IMR-90 (cell line): ENCODE results near the gene RPL10A. TPM values are rescaled to one million over a fixed set of nuclear protein-coding genes. Genes with fewer than 3 reads are reported as not detected.

Source experiments
- ATAC-seq: fragments of 200-7000 bp; cut with Tn5 transposase; 2 replicates; pipeline ENCODE4 v1.9.1; 2020; ENCODE audit warnings: low read depth, mild to moderate bottlenecking, moderate library complexity
- BruUV-seq: library from RNA; stranded (reverse); fragments of 400-500 nt; replicated peaks from 2 replicates; lab custom pipeline; 2021; lab: Mats Ljungman, UMichigan
- CTCF ChIA-PET: fragments of 300-600 bp; formaldehyde crosslinking; extraction: SDS; loops from one replicate; lab custom pipeline; 2021; ENCODE audit warnings: antibody characterized with exemption; lab: Yijun Ruan, JAX
- POLR2A ChIA-PET: fragments of 300-600 bp; sonication (Branson Sonifier 250); formaldehyde crosslinking; loops from one replicate; lab custom pipeline; 2022; ENCODE audit warnings: antibody characterized with exemption; ENCODE audit not compliant: unreplicated experiment; lab: Charles Lee
- DNase-seq: peaks from one replicate; pipeline ENCODE4 v3.0.0; 2013
- H2AFZ ChIP-seq: replicated peaks from 2 replicates; pipeline ENCODE3; 2013; ENCODE audit warnings: low read length, mild to moderate bottlenecking; ENCODE audit not compliant: poor library complexity
- H2AK5ac ChIP-seq: 2 replicates; pipeline ENCODE4 v1.6.1; 2013; ENCODE audit warnings: low read depth, low read length, inconsistent platforms
- H2AK9ac ChIP-seq: replicated peaks from 2 replicates; pipeline ENCODE3; 2013; ENCODE audit warnings: mild to moderate bottlenecking, low read depth, low read length, moderate library complexity; ENCODE audit not compliant: poor library complexity
- H2BK120ac ChIP-seq: 2 replicates; pipeline ENCODE4 v1.6.1; 2013; ENCODE audit warnings: low read depth, low read length, inconsistent platforms
- H2BK15ac ChIP-seq: 3 replicates; pipeline ENCODE4 v1.6.1; 2013; ENCODE audit warnings: low read depth, low read length, inconsistent platforms
- H2BK20ac ChIP-seq: 2 replicates; pipeline ENCODE4 v1.6.1; 2013; ENCODE audit warnings: low read depth, mild to moderate bottlenecking, inconsistent platforms, low read length, moderate library complexity
- H2BK5ac ChIP-seq: 2 replicates; pipeline ENCODE4 v1.6.1; 2013; ENCODE audit warnings: mild to moderate bottlenecking, low read depth, low read length, inconsistent platforms; ENCODE audit not compliant: poor library complexity, severe bottlenecking
- H3K14ac ChIP-seq: replicated peaks from 2 replicates; pipeline ENCODE4 v1.6.1; 2013; ENCODE audit warnings: low read depth, low read length, inconsistent platforms
- H3K18ac ChIP-seq: 2 replicates; pipeline ENCODE4 v1.6.1; 2013; ENCODE audit warnings: low read depth, low read length, control low read depth
- H3K23ac ChIP-seq: 2 replicates; pipeline ENCODE4 v1.6.1; 2013; ENCODE audit warnings: low read depth, low read length, inconsistent platforms
- H3K27ac ChIP-seq: 2 replicates; pipeline ENCODE4 v1.5.1; 2013; ENCODE audit warnings: mild to moderate bottlenecking, control low read depth, low read length; ENCODE audit not compliant: insufficient read depth
- H3K27me3 ChIP-seq: 2 replicates; pipeline ENCODE4 v1.6.1; 2013; ENCODE audit warnings: low read length; ENCODE audit not compliant: control insufficient read depth, insufficient read depth
- H3K36me3 ChIP-seq: 2 replicates; pipeline ENCODE4 v1.6.1; 2013; ENCODE audit warnings: low read length, mixed read lengths; ENCODE audit not compliant: control insufficient read depth, insufficient read depth
- H3K4ac ChIP-seq: 2 replicates; pipeline ENCODE4 v1.6.1; 2013; ENCODE audit warnings: low read depth, low read length, inconsistent platforms
- H3K4me1 ChIP-seq: 2 replicates; pipeline ENCODE4 v1.6.1; 2013; ENCODE audit warnings: low read length, mixed read lengths; ENCODE audit not compliant: control insufficient read depth, insufficient read depth
- H3K4me2 ChIP-seq: 2 replicates; pipeline ENCODE4 v1.6.1; 2013; ENCODE audit warnings: low read depth, mild to moderate bottlenecking, control low read depth, low read length, moderate library complexity
- H3K4me3 ChIP-seq: 2 replicates; pipeline ENCODE4 v1.5.1; 2013; ENCODE audit warnings: low read depth, mild to moderate bottlenecking, control low read depth, low read length, moderate library complexity; ENCODE audit not compliant: insufficient read depth
- H3K56ac ChIP-seq: 2 replicates; pipeline ENCODE4 v1.6.1; 2013; ENCODE audit warnings: low read length, inconsistent platforms; ENCODE audit not compliant: insufficient read depth; ENCODE audit errors: extremely low read depth
- H3K79me1 ChIP-seq, 2 experiments: 2 replicates each; pipeline ENCODE4 v1.6.1; 2013; ENCODE audit warnings: low read length in 2 of 2, inconsistent platforms in 1 of 2, low read depth in 1 of 2
- H3K9ac ChIP-seq: 2 replicates; pipeline ENCODE4 v1.6.1; 2013; ENCODE audit warnings: low read depth, low read length, control low read depth
- H3K9me1 ChIP-seq: 2 replicates; pipeline ENCODE4 v1.6.1; 2013; ENCODE audit warnings: low read length, inconsistent platforms; ENCODE audit not compliant: insufficient read depth
- H3K9me3 ChIP-seq: 2 replicates; pipeline ENCODE4 v1.6.1; 2013; ENCODE audit warnings: low read length; ENCODE audit not compliant: control insufficient read depth, insufficient read depth
- H4K20me1 ChIP-seq: 2 replicates; pipeline ENCODE4 v1.6.1; 2013; ENCODE audit warnings: low read length, inconsistent platforms; ENCODE audit not compliant: insufficient read depth
- H4K5ac ChIP-seq: 2 replicates; pipeline ENCODE4 v1.6.1; 2013; ENCODE audit warnings: mild to moderate bottlenecking, low read depth, low read length, control low read depth
- H4K8ac ChIP-seq, 2 experiments: 2 replicates each; pipeline ENCODE4 v1.6.1; 2013; ENCODE audit warnings: low read depth in 2 of 2, low read length in 2 of 2, control low read depth in 1 of 2, inconsistent platforms in 1 of 2
- H4K91ac ChIP-seq: 2 replicates; pipeline ENCODE4 v1.6.1; 2013; ENCODE audit warnings: low read depth, low read length, inconsistent platforms; ENCODE audit not compliant: insufficient read depth
- BHLHE40 ChIP-seq: fragments of 150-350 bp; IDR thresholded peaks from 2 replicates; pipeline ENCODE4 v1.6.1; 2016; ENCODE audit warnings: mild to moderate bottlenecking, low read depth, low read length
- CHD1 ChIP-seq: IDR thresholded peaks from 2 replicates; pipeline ENCODE4 v1.6.1; 2012; ENCODE audit warnings: low read depth, low read length, improper control_type of control experiment
- CTCF ChIP-seq: conservative IDR thresholded peaks from 2 replicates; pipeline ENCODE4 v1.5.1; 2012; ENCODE audit warnings: mild to moderate bottlenecking, low read depth, low read length, improper control_type of control experiment
- WGBS, 2 experiments: methylation state at CpG; one replicate each; pipeline versions ENCODE4 v1.1.5 to v1.1.7; 2013; ENCODE audit warnings: missing lambda C conversion rate in 2 of 2; ENCODE audit not compliant: insufficient read length in 1 of 2; ENCODE audit errors: extremely low coverage in 2 of 2; 5-methylcytosine and 5-hydroxymethylcytosine counted together
- dilution Hi-C: fragments of 300-500 bp; cut with HindIII; formaldehyde crosslinking; loops from one replicate; pipeline ENCODE4 v1.14.3; 2018; ENCODE audit warnings: low sequenced_read_pairs; ENCODE audit not compliant: unreplicated experiment
- in situ Hi-C: fragments of 300-500 bp; cut with MboI; formaldehyde crosslinking; loops from 3 replicates; pipeline ENCODE4 v1.14.3; 2019; ENCODE audit warnings: low sequenced_read_pairs, inconsistent platforms, mixed read lengths
- intact Hi-C: fragments of 100-400 bp; cut with micrococcal nuclease; formaldehyde crosslinking; loops from 2 replicates; pipeline ENCODE4 v1.10.0; 2022
- polyA plus RNA-seq, 3 experiments: library from polyadenylated mRNA; depleted of rRNA; stranded (reverse); fragments of >200 nt; gene quantifications; 2 replicates each; pipeline ENCODE4 v1.2.3, GENCODE V29; 2012; ENCODE audit warnings: low replicate concordance in 1 of 3
- total RNA-seq: library from RNA; depleted of rRNA; stranded (reverse); fragments of >200 nt; gene quantifications from 2 replicates; pipeline ENCODE4 v1.2.3, GENCODE V29; 2012

RPL10A gene
- total and polyA plus RNA-seq, 2 of the 4 experiments (the other 2 are of a cell fraction): 2,310 to 3,153 TPM

- Histone ChIP-seq H3K9me1 (peaks cover 39% of the 10 kb centered on the region), H3K56ac (peak overlapping the region; percentile 36; the same call in 1 of the 2 replicates), H4K91ac (peak overlapping the region; percentile 96), H2AK5ac (peak overlapping the region; percentile 99), H3K9ac (peak overlapping the region; percentile 5; the same call in 1 of the 2 replicates), H4K5ac (peak overlapping the region; percentile 14; the same call in 1 of the 2 replicates), H3K27ac (peak overlapping the region; percentile 70), H3K4me1 (peaks cover 46% of the 10 kb centered on the region), H2BK20ac (peak overlapping the region; percentile 25; the same call in 1 of the 2 replicates), H3K18ac (peak overlapping the region; percentile 31; the same call in 1 of the 2 replicates), H2AK9ac (peak overlapping the region; percentile 94), H2AFZ (peak overlapping the region; percentile 85), H3K9me3 (no peaks in the 10 kb centered on the region), H3K14ac (peak overlapping the region; percentile 91), H3K79me1 (peaks cover 51 to 95% of the 10 kb centered on the region in 2 experiments), H2BK15ac (peak overlapping the region; percentile 83; the same call in 1 of the 3 replicates), H3K36me3 (peaks cover 30% of the 10 kb centered on the region), H4K8ac (peak overlapping the region; percentile 76 to 84), H3K23ac (peak overlapping the region; percentile 77), H3K4ac (peak overlapping the region; percentile 91), H3K4me2 (no peak overlapping the region), H2BK5ac (peak overlapping the region; percentile 93), H3K27me3 (no peaks in the 10 kb centered on the region), H3K4me3 (no peak overlapping the region), H2BK120ac (peak overlapping the region; percentile 88), H4K20me1 (peaks cover 14% of the 10 kb centered on the region; the same call in 1 of the 2 replicates)
- whole genome bisulfite sequencing, 2 experiments: 58% methylated on average over 11 of the region's 61 CpGs; no CpG with 5 or more reads in 1 of the 2 experiments
- BruUV-seq: no TSS peak
- ATAC-seq: no peak
- ChIA-PET POLR2A (no interaction called here), CTCF (no interaction called here)
- in situ Hi-C loops (no loop called here), dilution Hi-C loops (no loop called here), intact Hi-C loops (no loop called here)
- no peak for DNase-seq
- TF ChIP-seq BHLHE40 (no peak), CTCF (no peak), CHD1 (no peak)
Measured at GRCh38 chr6:35486005-35486925, 18.1 kb downstream of the RPL10A start.
